IMR-90 (cell line): ENCODE data around the gene PERM1.

Experiments
- POLR2A ChIP-seq: IDR thresholded peaks from 2 replicates; pipeline ENCODE4 v1.6.1; 2012; ENCODE audit warnings: mild to moderate bottlenecking, low read depth, low read length
- TF ChIP-seq, protein P1 (sequence below): conservative IDR thresholded peaks from 2 replicates; pipeline ENCODE4 v1.5.1; 2012; ENCODE audit warnings: mild to moderate bottlenecking, low read depth, low read length, improper control_type of control experiment

DNA sequence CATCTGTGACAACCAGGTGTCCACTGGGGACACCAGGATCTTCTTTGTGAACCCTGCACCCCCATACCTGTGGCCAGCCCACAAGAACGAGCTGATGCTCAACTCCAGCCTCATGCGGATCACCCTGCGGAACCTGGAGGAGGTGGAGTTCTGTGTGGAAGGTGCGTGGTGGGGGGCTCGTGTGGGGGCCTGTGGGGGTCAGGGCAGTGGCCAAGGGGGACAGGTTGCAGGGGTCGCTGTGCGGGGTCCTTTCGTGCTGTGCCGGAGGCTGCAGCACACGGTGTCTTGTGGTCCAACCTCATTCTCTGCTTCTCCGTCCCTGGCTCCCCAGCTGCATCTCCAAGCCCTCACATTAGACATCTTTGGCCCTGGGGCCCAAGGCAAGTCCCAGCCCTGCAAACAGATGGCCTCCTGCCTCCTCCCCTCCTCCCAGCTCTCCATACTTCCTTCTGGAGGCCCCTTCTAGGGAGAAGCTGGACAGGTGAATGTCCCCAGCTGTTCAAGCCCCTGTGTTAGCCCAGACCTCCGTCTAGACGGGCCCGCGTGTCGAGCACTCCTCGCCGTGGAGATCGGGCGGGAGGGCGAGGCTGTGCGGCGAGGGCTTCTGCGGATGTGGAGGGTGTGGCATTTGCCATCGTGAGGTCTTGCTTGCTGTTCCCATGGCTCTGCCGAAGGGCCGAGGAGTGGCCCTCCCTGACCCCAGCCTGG lies 40.6 kb upstream of the PERM1 start:
- TF ChIP-seq, protein P1, sequence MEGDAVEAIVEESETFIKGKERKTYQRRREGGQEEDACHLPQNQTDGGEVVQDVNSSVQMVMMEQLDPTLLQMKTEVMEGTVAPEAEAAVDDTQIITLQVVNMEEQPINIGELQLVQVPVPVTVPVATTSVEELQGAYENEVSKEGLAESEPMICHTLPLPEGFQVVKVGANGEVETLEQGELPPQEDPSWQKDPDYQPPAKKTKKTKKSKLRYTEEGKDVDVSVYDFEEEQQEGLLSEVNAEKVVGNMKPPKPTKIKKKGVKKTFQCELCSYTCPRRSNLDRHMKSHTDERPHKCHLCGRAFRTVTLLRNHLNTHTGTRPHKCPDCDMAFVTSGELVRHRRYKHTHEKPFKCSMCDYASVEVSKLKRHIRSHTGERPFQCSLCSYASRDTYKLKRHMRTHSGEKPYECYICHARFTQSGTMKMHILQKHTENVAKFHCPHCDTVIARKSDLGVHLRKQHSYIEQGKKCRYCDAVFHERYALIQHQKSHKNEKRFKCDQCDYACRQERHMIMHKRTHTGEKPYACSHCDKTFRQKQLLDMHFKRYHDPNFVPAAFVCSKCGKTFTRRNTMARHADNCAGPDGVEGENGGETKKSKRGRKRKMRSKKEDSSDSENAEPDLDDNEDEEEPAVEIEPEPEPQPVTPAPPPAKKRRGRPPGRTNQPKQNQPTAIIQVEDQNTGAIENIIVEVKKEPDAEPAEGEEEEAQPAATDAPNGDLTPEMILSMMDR, result no peak
- no peak for TF ChIP-seq POLR2A
